Right lung (tissue), 10 donors: ENCODE results near the gene CDKN2A. TPM values are rescaled to one million over a fixed set of nuclear protein-coding genes. Genes with fewer than 3 reads are reported as not detected.

Experiments
- DNase-seq, 2 donors: peaks; one replicate each; pipeline ENCODE4 v3.0.0-alpha.2; 2013
- long read RNA-seq, 8 donors: transcript quantifications; one replicate each; lab custom pipeline, GENCODE V29; 2026
- polyA plus RNA-seq, 5 donors: library from polyadenylated mRNA; unstranded; fragments of 120-200 nt; gene quantifications; one replicate each; pipeline versions ENCODE4 v1.2.1 to v1.2.3, GENCODE V29; 2013; ENCODE audit warnings: inconsistent platforms in 1 of 5, low replicate concordance in 1 of 5; ENCODE audit not compliant: insufficient read length in 5 of 5, insufficient read depth in 1 of 5

CDKN2A gene
- under 1 TPM in 4 of 5 donors, not detected in 1; 0.23 to 0.39 (median 0.35) TPM for polyA plus RNA-seq
- long read RNA-seq, donor 1, result 0 reads
- long read RNA-seq, donor 2, result 0 reads
- long read RNA-seq, donor 3, result 0 reads
- long read RNA-seq, donor 4, result 0 reads
- long read RNA-seq, donor 5, result 0 reads
- long read RNA-seq, donor 6, result 0 reads
- long read RNA-seq, donor 7, result 0 reads
- long read RNA-seq, donor 8, result 0 reads

DNA sequence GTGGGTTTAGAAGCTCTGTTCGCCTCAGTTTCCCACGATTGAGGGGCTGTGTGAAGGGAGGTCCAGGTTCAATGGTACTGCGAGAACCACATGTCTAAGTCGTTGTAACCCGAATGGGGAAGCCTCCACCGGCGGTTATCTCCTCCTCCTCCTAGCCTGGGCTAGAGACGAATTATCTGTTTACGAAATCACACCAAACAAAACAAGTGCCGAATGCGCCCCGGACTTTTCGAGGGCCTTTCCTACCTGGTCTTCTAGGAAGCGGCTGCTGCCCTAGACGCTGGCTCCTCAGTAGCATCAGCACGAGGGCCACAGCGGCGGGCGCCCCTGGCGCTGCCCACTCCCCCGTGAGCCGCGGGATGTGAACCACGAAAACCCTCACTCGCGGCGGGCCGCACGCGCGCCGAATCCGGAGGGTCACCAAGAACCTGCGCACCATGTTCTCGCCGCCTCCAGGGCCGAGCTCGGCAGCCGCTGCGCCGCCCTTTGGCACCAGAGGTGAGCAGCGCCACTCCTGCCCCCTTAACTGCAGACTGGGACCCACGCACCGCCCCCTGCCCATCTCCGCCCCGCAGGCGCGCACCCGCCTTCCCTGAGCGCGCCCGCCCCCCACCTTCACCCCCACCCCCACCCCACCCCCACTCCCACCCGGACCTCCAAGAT lies at the start of gene CDKN2A:
Gene CDKN2A (minus strand): TSS at position 500 of the 663 bp plus-strand sequence.
- DNase-seq, result no peak

DNA sequence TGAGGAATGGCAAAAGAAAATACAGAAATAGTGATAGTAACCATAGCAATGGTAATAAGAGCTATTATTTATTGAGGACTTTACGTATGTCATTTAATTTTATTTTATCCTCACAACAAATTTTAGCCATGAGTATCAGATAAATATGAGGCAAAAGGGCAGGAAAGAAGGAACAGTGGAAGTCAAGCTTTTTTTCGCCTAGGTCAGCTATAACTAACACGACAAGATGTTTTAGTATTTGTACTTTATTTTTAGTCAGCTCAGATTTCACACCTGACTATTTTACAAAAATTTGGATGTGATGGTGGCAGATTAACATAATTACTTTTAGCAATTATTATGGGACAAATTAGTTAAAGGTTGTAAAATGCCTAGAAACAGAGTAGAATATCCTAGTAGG lies 49.7 kb upstream of the CDKN2A start:
- DNase-seq, result no peak

DNA sequence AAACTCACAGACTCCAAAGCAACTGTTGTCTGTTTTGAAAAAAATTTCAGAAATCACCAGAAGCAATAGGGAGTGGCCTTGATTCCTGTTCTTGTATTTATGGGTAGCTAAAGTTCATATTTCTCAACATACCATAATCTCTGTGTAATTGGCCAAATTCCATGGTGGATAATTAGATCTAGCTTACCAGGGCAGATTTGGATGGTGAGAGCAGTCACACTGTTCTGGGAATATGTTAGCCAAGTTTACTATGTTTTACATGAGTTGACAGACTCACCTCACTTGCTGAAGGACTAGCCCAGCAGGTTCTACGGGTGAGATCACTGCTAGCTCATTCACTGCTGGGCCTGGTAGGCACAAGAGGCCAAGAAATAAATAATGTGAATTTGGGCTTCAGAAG lies 47.6 kb upstream of the CDKN2A start:
- peak; percentile 36 to 42 for DNase-seq

DNA sequence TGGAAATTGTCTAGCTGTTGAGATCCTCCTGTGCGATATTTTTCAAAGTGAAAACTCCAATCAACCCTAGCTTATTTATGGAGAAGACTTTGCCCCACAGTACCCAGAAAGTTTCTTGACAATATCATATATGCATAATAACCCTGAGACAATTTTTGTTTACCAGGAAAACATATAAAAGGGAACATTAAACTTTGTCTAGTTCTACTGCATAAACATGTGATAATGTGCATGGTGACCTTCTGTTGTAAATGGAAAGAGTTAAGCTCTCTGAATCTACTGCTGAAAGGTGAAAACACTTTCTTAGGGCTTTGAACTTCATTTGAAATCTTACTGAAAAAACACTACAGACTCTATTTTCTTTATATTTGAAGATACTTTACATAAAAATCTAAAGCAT lies 47.2 kb upstream of the CDKN2A start:
- DNase-seq, result no peak

DNA sequence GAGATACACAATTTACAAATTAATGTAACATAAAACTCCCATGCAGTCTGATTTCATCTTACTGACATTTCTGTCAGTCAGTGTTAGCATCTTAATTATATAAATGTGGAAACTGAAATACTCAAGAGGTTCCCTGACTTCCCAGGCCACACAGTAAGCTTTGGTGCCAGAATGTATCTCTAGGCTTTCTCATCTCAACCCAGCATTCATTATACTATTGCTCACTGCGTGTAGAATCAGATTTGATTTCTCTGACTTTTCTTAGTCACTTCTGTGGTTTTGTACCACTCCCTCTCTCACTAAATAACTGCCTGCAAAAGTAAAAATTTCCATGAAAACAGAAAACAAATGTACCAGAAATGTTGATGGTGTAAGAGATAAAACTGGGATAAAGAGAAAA lies 46.6 kb upstream of the CDKN2A start:
- DNase-seq, result no peak

DNA sequence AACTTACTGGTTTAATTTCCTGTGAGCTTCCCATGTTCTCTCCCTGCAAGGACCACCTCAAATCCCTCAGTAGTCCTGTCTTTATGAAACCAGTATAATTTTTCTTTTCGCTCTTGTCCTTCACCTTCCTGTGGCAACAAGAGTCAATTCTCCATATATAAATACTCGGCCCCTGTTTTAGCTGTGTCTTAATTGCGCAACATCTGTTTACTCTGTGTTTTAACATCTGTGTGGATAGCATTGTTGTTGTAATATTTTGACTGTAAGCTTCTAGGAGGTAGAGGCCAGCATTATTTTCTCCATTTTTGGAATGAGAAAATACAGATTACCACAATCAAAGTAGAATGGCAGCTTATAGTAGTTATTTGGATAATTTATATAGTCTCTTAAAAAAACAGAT lies 45.1 kb upstream of the CDKN2A start:
- DNase-seq, result no peak

DNA sequence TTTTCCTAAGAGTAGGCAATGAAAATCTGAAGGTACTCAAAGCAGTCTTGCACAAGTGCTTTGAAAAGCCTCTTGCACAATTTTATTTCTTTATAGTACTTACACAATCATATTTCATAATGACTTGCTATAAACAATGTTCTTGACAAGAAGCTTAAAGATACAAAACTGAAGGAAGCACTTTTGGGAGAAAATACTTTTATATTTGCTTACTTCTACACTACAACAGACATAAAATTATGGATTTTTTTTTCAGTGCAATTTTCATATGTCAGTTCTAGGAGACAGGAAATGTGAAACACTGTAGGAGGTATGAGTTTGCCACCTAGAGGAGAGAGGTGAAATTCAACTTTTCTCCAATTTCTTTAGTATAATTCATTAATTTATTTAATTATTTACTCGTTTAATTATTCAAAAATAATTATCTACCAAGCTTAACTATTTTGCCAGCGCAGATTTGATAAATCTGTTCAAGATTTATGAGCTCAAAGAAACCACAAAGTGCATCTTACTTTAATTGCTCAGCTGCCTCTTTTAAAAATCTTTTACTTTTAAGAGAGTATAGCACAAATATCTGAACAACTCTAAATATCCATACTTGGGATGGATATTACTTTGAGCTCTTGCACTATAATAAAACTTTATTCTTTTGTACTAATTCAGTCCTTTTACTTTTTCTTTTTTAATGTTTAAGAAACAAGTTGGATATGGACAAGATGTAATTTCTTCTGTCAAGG lies 43.9 kb upstream of the CDKN2A start:
- DNase-seq, result peak in 1 of 2 donors; percentile 28

DNA sequence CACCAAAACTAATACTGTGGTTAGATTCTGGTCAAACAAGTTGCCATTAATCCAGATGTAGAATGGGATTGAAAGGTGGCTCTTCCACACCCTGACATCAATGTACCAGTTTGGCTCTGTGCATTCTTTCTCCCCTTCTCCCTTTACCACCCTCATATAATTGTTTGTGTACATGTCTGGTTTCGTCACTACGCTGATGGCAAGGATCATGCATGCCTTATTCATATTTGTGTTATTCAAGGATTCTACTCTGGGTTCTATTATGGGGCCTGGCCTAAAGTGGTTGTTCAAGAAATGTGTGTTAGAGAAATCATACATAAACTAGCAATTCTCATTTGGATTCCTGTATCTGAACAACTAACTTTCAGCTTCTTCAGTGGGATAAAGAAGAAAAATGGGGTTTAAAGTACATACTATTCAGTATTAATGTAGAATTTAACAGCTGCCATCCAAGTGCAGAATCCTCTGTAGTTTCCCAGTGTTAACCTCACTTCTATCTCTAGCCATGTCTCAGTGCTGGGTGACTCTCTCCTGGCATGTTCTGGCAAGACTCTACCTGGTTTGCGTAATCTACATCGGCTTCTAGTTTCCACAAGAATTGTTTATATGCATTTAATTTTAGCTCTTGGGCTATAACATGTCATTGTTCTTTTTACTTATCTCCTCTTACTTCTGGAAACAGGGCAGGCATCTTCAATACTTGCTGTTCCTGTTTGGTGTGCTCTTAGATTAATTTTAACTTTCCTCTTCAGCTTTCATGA lies 42.9 kb upstream of the CDKN2A start:
- no peak for DNase-seq

DNA sequence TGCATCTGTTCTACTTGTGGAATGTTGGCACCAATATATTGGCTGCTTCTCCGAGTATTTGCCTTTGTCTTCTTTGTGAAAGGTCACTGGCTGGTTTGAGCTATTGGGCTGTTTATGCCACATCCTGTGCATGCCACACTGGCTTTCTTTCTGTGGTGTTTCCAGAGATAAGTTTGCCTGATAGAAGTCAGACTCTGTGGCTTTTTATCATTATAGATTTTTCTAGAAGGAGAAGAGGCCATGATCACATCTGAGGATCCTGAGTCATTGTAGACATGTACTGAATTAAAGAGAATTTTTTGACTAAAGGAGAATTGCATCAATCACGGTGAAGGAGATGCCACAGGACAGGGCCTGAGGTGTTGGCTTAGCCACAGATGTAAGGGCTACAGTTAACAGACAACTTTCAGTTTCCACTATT lies 41.4 kb upstream of the CDKN2A start:
- no peak for DNase-seq

DNA sequence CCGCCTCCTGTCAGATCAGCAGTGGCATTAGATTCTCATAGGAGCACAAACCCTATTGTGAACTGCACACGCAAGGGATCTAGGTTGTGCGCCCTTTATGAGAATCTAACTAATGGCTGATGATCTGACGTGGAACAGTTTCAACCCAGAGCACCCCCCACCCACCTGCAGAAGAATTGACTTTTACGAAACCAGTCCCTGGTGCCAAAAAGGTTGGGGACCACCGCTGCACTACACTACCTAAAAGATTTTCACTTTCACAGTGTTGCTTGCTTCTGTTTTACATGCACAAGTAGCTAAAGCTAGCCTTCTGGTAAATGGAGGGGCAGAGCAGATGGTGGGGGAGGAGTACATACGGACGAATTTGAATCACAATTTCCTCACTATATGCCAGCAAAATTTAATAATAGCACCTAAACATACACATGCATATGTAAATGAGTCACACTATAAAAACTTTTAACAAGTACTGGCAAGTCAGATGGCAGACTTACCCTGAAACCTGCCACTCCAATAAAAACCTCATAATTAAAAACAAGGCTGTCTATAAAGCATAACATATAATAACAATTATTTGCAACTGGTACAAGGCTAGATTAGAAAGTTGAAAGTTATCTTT lies 38.9 kb upstream of the CDKN2A start:
- DNase-seq, result no peak

DNA sequence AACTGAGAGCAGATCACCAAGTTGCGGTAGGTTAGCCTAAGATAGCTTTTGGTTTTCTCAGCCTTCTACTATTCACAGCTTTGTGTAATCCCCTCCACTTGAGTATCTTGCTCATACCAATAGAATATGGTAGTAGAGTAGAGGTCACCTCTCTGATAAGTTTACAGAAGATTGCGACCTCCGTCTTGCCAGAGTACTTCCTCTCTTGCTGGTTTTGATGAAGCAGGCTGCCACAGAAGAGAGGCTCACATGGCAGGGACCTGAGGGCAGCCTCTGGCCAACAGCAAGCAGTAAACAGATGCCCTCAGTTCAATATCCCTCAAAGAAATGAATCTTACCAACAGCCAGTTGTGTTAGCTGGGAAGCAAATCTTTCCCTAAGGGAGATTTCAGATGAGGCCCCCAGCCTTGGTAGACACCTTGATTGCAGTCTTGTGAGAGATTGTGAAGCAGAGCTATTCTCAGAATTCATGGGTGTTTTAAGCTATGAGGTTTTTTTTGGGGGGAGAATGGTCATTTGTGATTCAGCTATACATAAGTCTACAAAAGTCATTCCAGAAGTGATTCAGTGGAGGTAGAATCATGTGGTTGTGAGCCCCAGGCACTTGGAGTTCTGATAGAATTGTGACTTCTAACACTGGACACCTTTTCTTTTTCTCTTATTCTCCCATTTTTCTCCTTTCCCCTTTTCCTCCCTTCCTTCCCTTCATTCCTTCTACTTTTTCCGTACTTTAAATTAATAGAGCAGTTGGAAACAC lies 37.6 kb upstream of the CDKN2A start:
- no peak for DNase-seq

DNA sequence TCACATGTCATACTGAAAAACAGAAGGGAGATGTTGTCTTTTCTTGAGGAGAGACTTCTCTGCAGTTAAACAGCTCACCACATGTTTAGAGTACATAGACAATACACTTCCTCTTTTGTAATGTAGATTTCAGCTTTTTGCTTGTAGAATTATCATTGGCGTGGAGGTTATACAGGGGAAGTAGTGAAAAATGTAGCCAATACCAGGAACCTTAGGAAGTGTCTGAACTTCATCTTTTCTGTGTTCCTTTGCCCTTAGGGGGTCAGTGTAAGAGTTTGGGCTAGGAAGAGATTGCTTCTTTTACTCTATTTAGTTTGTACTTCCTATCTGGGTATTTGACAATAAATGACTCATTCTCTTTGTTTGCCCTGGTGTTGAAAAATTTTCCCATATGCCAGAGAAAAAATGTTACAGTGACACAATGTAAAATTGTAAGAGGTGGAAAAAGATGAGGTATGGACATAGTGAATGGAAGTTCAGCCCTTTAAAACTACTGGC lies 36.0 kb upstream of the CDKN2A start:
- DNase-seq, result no peak

DNA sequence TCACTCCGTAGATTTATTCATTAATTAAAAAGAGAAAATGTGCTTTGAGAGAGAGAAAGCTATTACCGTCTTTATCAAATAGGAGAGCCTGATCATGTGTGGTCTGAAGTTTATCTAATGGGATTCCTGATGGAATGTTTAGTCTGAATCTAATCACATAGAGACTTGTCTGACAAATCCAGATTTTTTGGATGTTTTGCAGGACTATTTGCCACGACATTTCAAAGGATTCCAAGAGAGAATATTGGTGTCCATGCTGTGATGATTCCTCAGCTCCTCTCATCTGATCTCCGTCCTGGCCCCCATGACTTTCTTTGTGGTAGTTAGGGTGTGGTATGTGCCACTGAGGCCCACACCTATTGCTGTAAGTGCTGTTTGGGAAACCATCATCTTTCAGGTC lies 35.0 kb upstream of the CDKN2A start:
- DNase-seq, result no peak

DNA sequence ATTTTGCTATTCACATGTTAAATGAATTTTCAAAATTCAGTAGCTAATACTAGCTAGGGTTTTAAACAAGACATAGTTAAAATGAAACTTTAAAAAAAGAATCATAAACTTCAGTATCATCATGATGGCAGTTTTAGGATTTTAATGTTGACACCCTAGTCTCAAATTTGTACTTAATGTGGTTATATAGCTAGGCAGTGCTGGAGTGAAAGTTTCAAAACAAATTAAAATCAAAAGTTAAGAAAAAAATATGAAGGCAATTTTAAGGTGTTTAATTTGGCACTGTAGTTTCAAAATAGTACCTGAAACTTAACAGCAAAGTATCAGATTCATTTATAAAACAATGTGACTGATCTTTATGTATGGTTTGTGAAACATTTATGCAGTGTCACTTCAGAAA lies 34.2 kb upstream of the CDKN2A start:
- no peak for DNase-seq

DNA sequence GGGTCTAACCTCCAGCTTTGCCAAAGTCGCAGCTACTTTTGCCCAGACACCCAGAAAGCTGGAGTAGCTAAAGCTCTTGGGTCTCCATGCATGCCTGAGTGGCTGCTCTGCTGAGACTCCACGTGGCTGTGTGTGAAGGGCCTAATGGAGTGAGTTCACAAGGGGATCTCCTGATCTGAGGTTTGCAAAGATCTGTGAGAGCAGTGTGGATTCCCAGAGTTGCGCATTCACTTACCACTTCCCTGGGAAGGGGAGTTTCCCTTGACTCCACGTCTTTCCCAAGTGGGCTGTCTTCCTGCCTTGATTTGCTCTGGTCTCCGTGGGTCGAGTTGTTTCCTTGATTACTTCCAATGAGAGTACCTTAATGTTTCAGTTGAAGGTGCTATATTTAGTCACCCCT lies 32.5 kb upstream of the CDKN2A start:
- DNase-seq, result no peak

DNA sequence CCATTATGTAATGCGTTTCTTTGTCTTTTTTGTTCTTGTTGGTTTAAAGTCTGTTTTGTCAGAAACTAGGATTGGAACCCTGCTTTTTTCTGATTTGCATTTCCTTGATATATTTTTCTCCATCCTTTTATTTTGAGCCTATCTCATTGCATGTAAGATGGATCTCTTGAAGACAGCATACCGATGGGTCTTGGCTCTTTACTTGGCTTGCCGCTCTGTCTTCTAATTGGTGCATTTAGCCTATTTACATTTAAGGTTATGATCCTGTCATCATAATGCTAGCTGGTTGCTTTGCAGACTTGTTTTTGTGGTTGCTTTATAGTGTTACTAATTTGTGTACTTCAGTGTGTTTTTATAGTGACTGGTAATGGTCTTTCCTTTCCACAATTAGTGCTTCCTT lies 28.2 kb upstream of the CDKN2A start:
- no peak for DNase-seq

DNA sequence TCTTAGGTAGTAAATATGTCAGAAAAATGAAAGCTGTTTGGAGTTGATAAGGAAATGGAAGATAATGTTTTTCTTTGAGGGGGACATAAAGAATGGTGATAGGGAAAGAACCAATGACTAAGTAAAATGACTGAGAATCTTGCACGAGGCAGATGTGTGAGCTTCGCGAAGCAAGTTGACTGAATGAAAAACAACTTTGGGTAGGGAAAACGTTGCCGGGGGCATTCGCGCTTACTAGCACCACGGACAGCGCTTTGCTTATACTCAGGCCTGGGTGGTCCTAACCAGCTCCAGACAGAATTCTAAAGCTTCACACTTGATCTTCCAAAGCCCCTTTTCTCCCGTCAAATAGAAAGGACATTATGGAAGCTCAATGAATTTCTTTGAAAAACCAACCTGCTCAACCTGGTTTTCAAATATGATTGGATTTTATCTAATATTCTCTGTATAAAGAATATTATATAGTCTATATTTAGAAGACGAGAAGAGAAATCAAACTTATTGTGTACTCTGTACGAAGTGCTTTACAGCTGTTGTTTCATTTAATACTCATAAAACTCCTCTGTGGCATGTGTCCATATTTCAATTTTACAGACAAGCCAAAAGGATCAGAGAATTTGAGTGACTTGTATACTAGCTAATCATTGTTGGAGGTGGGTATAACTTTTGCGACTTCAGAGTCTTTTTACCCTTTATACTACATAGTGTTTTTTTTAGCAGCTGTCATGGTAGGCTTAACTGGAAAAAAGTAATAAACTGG lies 16.9 kb upstream of the CDKN2A start:
- DNase-seq, result peak; percentile 38 to 40

DNA sequence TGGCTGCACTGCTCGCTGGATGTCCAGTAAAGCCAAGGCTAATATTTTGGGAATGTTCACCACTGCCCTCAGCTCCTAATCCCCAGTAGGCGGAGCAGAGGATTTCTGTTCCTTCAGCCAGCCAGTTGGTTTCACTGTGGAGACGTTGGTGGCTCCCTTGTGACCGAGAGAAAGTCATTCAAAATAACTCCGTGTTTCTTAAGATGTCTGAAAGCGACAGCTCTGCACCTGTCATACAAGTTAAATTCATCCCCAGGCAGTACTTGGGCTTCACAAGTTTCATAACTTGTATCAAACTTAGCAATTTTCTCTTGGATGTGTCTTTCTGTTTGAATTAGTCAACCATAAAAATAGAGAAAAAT lies 15.3 kb upstream of the CDKN2A start:
- DNase-seq, result no peak

DNA sequence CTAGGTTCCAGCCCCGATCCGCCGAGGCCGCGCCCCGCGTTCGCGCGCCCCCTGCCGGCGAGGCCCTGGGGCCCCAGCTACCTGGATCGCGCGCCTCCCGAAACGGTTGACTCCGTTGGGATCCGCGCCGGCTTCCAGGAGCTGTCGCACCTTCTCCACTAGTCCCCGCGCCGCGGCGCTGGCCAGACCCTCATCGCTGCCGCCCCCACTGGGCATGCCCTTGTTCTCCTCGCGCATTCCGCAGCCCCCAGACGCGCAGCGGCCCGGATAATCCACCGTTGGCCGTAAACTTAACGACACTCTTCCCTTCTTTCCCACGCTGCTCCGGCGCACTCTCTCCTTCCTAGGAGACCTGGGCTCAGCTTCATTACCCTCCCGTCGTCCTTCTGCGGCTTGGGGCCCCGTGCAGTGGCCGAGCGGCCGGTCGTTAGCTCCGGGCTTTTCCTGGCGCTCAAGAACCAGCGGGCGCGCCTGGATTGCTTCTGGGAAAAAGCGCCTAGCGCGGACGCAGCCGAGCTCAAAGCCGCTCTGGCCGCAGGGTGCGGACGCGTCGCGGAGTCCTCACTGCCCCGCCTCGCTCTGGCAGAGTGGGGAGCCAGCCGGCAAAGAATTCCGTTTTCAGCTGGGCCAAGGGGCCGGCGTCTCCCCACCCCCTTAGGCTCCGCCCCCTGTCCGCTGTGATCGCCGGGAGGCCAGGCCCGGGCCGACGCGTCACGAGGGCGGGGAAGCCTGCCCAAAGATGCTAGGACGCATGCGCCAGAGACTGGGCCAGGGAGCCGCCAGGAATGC lies 14.7 kb upstream of the CDKN2A start, which contains the start of gene CDKN2B:
Gene CDKN2B (minus strand): TSS at position 589 of the 789 bp plus-strand sequence. CDS start 352 bp downstream, at position 237.
- DNase-seq, result peak; percentile 81 to 84
